GM18519 (cell line): ENCODE data around the gene GRHPR.
"Not testable (repeated sequence)": the region's sequence is repeated elsewhere in the genome, so short reads cannot be mapped to it uniquely, and the experiment has no call there.

ENCODE experiments used
- ATAC-seq: cut with Tn5 transposase; IDR thresholded peaks from one replicate; pipeline ENCODE4 v1.9.1; 2021; ENCODE audit warnings: mild to moderate bottlenecking, moderate library complexity; ENCODE audit not compliant: unreplicated experiment, low FRiP score

The GRHPR gene

DNA sequence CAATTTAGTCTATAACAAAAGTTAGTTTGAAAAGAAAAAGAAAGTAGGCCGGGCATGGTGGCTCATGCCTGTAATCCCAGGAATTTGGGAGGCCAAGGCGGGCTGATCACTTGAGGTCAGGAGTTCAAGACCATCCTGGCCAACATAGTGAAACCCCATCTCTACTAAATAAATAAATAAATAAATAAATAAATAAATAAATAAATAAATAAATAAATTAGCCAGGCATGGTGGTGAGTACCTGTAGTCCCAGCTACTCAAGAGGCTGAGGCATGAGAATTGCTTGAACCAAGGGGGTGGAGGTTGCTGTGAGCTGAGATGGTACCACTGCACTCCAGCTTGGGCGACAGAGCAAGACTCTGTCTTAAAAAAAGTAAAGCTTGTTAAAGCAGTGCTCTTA is 24.5 kb upstream of the GRHPR start:
- not testable (repeated sequence) for ATAC-seq

DNA sequence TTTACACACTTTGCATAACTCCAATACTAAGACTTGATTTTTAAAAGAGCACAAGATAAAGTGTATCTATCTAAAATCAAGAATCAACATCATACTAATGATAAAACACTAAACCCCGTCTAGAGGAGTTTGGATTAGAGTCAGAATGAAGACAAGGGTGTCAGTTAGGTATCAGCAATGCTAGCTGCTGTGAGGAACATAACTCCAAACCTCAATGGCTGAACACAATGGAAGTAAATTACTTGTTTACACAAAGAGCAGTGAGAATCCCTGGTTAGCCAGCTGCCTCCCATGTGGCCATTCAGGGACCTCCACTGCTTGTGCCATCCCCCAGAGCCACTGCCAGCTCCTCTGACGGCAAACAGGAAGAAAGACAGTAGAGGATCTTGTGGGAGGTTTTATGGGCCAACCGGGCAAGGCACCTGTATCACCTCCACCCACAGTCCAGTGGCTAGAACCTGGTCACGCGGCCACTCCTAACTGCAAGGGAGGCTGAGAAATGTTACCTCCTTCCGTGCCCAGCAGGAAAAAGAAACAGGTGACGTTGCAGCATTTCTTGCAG is 24.0 kb upstream of the GRHPR start:
- ATAC-seq, result no peak

DNA sequence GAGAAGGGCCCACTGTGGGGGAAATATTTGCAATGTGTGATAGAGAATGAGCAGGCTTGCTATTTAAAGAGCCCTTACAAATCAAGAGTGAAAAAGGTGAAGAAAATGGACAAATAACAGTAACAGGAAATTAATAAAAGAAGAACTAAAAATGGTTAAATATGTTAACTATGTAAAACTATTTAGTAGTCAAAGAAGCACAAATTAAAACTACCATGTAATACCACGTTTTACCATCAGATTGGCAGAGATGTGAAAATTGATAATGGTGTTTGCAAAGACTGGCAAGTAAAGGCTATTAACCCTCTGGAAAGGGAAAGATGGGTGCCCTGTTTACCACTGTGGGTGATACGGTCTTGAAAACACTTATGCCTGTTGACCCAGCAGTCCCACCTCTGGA is 23.2 kb upstream of the GRHPR start:
- ATAC-seq, result no peak

DNA sequence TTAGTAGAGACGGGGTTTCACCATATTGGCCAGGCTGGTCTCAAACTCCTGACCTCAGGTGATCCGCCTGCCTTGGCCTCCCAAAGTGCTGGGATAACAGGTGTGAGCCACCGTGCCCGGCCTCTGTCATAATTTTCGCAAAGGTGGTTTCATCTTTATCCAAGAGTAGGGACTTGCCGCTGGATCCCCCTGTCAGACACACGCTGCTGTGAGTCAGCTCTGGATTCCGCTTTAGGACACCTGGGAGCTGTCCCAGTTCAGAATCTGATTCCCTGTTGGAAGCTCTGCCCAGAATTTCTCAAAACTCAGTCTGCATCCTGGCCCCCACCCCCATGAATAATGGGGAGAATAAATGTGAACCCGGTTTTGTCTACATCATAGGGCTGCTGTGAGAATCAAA is 17.9 kb upstream of the GRHPR start:
- ATAC-seq, result no peak

DNA sequence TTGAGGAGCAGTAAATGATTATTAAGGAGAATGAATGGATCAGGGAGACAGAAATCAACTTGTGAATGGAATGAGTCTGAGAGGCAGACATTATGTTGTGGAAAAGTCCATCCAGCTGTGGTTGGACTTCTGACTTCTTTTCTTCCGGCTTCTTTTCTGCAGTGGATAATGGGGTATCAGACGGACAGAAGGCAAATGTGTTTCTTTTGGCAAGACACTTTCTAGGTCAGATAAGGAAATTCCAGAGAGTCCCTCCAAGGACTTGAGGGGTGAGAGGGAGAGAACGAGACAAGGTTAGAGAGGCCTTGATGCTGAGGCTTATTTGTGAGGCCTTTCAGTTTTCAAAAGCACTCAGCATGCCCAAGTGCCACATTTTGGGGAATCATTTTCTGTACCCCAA is 17.1 kb upstream of the GRHPR start:
- ATAC-seq, result no peak

DNA sequence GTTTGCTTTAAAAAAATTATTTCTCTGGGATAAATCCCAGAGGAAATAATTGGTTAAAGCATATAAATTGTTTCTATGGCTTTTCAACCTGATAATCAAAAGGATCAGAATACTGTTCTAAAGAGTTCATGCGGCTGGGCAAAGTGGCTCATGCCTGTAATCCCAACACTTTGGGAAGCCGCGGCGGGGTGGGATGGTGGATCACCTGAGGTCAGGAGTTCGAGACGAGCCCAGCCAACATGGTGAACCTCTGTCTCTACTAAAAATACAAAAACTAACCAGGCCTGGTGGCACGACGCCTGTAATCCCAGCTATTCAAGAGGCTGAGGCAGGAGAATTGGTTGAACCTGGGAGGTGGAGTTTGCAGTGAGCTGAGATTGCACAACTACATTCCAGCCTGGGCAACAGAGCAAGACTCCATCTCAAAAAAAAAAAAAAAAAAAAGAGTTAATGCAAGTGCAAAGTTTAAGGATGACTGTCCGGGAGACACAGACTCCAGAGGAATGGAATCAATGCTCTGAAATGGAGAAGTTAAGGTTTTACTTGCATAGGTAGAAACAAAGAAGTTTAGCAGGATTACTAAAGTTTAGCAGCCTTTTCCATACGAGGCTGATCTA is 16.6 kb upstream of the GRHPR start:
- no peak for ATAC-seq

DNA sequence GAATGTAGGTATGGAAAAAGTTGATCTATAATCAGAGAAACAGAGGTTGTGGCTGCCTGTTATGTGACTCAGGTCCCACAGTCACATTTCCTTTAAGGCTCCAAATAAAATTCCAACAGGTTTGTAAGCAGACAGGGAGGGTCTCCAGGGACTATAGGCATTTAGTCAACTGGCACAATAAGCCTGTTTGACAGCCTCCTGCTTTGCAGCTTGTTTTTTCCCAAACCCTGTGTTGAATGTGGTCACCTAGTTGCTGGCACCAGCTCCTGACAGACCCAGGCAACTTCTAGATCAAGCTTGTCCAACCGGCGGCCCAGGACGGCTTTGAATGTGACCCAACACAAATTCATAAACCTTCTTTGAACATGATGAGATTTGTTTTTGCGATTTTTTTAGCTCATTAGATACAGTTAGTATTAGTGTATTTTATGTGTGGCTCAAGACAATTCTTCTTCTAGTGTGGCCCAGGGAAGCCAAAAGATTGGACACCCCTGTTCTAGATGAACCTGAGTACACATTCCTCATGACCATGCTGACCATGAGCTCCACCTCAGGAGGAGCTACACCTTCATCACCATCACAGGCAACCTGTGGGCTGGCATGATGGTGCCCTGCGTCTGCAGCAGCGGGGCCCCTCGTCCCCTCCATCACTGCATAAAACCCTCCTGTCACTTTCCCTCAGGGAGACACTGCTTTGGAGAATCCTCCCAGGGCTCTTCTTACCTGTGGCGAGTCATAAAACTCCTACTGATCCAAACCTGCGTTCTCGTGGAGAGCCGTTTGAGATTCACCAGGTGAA is 15.7 kb upstream of the GRHPR start:
- no peak for ATAC-seq

DNA sequence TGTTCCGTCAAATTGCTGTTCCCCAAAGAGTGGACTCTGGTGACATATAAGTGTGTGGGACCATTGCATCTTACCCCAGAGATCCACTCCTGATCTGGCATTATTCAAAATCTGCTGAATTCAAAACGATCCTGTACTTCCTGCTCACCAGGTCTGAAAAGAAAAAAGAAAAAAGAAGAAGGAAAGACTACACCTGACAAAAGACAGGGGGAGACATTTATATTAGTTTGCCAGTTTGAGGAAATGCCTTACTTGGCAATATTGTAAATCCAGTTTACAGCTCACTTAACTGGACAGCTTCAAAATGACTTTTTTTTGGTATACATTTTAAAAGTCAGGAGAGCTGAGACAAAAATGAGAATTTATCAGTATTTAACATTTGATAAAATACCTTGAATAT is 15.0 kb upstream of the GRHPR start:
- ATAC-seq, result no peak

DNA sequence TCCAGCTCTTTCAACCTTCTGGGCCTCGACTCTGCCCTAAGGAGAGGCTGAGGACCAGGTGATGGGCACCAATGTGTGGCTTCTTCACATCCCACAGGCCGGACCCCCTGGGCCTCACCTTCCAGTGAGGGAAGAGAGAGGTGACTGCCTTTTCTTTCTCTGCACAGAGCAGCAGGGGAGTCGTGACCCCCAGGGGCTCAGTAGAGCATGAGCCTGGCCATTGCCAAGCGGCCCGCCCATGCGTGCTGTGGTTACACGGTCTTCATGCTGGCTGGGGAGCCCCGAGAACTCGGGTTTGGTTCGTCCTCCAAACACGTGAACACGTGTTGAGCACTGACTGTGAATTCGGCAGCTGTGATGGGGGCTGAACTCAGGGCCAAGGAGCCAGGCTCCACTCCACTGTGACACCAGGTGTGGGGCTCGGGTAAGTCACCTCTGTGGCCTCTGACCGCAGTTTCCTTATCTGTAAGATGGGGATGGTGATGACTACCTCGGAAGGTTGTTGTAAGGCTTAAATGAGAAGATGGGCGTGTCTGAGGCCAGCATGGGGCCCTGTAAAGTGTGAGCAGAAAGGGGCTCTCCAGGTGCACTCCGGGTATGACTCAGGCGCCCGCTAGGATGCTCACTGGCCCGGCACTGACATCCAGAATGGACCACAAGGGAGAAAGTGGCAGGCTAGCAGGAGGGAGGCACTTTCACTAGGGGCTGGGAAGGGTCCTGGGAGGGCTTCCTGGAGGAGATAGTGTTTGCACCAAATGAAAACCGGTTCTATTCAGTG is 13.4 kb upstream of the GRHPR start:
- ATAC-seq, result peak; percentile 80

DNA sequence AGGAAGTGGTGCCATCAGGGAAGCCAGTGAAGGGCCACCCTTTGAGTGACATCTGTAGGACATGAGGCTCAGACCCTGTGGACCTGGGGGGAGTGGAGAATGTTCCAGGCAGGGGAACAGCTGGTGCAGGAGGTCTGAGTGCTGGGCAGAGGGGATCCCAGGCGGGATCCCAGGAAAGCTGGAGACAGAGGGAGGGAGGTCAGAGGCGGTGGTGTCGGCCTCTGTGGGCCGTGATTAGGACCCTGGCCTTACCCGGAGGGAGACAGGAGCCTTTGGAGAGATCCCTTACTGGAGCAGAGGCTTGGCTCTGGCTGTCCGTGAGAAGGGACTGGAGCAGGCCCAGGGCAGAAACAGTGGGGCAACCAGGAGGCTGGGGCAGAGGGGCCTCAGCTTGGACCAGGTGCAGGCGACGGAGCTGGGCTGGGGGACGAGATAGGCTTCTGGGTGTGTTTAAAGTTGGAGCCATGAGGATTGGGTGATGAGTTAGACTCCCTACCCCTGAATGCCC is 12.1 kb upstream of the GRHPR start:
- no peak for ATAC-seq

DNA sequence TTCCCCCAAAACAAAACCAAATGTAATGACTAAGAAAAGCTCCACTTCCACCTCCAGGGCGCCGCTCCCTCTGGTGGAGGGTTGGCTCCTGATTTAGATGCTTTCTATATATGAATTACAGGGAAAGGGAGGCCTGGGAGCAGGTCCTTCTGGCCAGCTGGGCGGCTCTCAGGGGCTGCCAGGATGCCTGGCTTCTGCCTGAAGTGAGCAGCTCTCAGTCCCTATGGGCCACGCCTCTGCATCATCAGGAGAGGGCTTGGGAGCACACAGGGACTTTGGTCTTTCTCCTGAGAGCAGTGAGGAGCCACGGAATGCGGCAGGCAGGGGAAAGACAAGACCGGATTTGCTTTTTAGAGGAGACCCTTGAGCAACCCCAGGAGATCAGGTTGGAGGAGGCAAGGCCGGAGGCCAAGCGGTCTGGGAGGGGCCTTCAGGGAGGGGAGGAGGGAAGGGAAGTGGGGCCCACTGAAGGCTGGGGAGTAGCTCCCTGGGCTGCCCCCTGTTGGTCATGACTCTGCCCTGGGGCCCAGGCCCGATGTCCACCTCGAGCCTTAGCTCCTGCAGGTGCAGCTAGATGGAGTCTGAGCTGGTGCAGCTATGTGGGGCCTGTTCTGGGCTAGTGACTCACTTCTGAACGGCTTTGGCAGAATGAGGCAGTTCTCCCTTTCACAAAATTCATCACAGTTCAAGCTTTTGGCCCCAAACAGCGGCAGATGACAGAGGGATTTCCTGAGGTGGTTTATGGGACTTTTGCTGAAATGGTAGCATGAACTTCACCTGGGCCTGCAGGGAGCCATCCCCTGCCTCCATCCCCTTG is 11.3 kb upstream of the GRHPR start:
- no peak for ATAC-seq

DNA sequence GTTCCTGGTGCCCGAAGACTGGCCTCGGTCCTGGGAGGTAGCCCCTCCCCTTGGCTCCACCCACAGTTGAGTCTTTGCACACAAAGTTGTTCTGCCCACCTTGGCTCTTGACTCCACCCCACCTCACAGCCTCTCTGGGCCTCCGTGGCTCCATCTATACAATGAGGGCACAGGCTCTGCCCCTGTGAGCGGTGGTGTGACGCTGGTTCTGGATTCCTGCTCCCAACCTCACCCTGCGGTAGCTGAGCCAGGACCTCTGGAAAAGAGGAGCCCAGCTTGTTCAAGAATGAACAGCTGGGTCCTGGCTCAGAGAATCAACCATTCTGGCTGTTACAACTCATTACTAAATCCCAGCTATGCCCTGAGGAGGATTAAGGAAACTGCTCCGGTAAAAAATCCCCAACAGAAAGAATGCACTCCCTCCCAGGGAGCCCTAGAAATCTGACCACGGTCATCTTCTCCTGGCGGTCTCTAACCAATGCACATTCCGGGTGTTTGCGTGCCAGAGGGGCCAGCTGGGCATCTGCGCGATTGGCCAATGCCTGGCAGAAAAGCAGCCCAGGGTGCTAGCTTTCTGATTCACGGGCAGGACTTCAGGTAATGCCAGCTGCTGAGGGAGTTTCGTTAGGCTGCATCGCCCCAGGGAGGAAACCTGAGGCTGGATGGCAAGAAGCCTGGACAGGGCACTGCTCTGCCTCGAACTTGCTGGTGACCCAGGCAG is 9.9 kb upstream of the GRHPR start:
- no peak for ATAC-seq

DNA sequence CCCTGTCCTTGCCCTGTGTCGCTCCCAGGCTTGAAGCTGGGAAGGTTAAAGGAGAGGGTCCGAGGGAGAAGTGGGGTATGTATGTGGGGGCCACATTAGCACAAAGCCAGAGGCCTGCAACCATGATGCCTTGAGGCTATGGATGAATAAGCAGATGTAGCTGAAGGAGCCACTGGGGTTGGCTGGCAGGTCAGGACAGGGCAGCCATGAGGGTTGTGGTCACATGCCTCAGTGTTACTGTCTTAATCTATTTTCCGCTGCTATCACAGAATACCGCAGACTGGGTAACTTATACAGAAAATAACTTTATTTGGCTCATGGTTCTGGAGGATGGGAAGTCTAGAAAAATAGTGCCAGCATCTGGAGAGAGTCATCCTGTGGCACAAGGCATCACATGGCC is 9.2 kb upstream of the GRHPR start:
- no peak for ATAC-seq

DNA sequence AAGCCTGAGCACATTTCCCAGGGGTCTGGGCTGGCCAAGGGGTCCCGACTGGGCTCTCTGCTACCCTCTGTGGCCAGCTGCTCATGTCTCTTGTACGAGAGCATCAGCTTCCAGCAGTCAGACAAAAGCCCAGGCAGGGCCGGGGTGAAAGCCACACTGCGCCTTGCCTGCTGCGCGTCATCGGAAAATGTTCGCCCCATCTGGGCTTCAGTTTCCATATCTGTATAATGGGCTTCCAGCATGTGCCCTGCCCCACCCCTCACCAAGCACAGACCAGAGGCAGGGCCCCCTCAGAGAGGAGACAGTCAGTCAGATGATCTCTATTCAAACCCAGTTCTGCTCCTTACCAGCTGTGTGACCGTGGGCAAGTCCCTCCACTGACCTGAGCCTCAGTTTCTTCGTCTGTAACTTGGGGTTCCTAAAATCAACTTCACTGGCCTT is 8.0 kb upstream of the GRHPR start:
- no peak for ATAC-seq

DNA sequence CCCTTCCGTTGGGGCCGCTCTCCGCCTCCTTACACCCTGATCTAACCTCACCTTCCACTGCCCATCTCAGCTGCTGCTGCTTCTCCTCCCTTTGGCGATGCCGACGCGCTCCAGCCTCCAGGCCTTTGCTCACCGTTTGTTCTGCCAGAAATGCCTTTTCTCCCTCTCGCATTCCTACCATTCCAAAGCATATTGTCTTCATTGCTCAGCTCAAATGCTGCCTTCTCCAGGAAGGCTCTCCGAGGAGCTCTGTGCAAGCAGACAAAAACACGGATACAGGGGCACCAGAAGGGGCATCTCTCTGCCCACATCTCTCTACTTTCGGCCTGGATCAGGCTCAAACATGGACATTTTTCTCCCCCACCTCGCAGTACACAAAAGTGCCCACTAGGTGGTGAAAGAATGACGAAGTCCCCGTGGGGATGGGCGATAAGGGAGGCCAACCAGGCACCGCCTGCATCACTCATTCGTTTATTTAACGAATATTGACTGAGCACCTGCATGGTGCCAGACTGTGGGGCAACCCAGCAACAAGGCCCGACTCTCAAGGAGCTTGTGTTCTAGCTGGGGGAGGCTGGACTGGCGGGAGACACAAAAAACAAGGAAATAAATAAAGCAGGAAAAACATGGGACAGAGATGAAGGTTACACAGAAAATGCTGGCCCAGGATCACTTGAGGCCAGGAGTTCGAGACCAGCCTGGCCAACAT is 7.3 kb upstream of the GRHPR start:
- no peak for ATAC-seq

DNA sequence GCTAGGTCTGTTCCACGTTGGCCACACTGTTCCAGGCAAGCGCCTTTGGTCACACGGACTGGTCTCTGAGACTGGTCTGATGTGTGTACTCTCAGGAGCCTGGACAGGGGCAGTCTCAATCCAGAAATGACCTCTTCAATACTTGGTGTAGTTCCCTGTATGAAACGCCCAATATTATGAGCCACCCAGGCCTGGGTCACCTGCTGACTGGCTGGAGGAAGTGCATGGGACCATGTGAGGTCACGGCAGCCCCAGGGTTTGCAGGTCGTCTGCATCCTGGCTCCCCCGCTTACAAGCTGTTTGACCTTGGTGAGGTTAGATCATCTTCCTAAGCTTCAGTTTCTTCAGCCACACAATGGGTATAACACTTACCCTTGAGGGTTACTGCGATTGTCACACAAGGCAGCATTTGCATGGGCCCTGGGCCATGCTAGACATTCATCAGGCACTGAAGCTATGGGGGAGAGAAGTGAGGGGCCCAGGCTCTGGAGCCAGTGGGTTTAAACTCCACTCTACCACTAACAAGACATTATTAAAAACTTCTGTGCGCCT is 5.2 kb upstream of the GRHPR start:
- no peak for ATAC-seq

DNA sequence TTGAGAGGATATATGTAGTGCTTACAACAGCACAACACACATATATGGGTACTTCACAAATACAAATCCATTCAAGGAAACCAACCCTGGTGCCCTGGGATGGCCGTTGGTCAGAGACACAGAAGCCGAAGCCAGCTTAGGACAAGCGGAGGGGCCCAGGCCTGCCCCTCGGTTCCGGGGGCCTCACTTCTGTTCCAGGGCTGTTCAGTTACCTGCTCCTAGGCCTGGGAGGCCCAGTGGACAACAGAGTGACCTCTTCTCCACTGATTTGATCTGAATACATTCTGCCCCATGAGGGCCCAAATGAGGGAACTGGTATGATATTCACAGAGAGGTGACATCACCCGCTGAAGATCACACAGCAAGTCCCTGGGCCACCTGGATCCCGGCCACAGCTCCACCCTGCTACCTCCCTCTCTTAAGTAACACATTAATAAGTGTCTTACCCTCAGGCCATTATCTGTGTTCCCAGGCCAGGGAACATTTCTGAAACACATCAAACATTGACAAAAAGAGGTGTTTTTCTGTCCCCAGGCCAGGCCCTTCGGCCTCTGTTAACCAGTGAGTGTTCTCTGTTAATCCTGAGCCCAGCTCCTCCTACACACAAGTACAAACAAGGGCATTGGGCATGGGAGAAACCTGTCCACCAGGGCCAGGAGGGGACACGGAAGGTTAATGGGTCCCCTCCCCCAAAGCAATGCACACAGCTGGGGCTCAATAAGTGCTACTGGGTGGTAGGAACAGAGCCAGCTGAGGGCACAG is 4.5 kb upstream of the GRHPR start:
- ATAC-seq, result no peak

DNA sequence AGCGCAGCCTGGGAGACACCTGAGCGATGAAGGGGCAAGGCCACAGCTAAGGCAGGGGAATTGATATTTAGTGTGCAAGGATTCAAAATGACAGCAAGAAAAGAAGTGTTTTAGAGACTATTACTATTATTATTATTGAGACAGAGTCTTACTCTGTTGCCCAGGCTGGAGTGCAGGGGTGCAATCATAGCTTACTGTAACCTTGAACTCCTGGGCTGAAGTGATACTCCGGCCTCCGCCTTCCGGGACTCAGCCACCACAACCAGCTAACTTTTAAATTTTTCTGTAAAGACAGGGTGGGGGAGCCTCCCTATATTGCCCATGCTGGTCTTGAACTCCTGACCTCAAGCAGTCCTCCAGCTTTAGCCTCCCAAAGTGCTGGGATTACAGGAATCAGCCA is 3.3 kb upstream of the GRHPR start:
- no peak for ATAC-seq
